GM18502 (cell line): ENCODE measurements around the gene TIMM29.

ENCODE experiments used
- ATAC-seq: cut with Tn5 transposase; IDR thresholded peaks from one replicate; pipeline ENCODE4 v1.9.1; 2021; ENCODE audit warnings: mild to moderate bottlenecking; ENCODE audit not compliant: unreplicated experiment, poor library complexity

TIMM29 gene

DNA sequence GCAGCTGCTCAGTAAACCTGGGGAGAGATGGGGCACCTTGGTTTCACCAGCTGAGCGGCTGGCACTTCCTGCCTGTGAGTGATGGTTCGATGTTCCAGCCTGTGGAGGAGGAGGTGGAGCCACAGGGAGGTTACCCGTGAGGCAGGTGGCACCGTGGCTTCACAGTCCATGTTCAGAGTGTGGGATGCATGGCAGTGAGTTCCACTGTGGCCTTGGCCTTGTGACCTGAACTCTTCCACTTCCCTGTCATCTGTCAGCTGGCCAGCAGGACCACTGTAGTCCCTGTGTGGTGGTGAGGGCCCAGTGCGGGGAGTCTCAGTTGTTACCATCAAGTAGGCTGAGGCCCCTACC, 49.1 kb downstream of the TIMM29 start:
- ATAC-seq, result no peak
